Fibroblast of lung (primary cell): Measurements from ENCODE around the gene CPTP. TPM values are rescaled to one million over a fixed set of nuclear protein-coding genes. Genes with fewer than 3 reads are reported as not detected.

ENCODE experiments used
- DNase-seq, 2 donors: peaks; one replicate each; pipeline versions ENCODE4 v3.0.0 to v3.0.0-alpha.2; 2010; ENCODE audit warnings: low read depth in 2 of 2
- H2AFZ ChIP-seq: 2 replicates; pipeline ENCODE4 v1.5.1; 2012; ENCODE audit warnings: low read length, control low read depth, inconsistent platforms
- H3K27ac ChIP-seq: 2 replicates; pipeline ENCODE4 v1.5.1; 2011; ENCODE audit warnings: low read length, control low read depth; ENCODE audit not compliant: insufficient read depth
- H3K27me3 ChIP-seq: 2 replicates; pipeline ENCODE4 v1.5.1; 2011; ENCODE audit warnings: mild to moderate bottlenecking, low read length; ENCODE audit not compliant: control insufficient read depth, insufficient read depth
- H3K36me3 ChIP-seq: 2 replicates; pipeline ENCODE4 v1.5.1; 2011; ENCODE audit warnings: low read length; ENCODE audit not compliant: control insufficient read depth, insufficient read depth
- H3K4me1 ChIP-seq: 2 replicates; pipeline ENCODE4 v1.5.1; 2011; ENCODE audit warnings: low read length; ENCODE audit not compliant: control insufficient read depth, insufficient read depth; ENCODE audit errors: extremely low read depth
- H3K4me2 ChIP-seq: 2 replicates; pipeline ENCODE4 v1.5.1; 2011; ENCODE audit warnings: low read length, control low read depth; ENCODE audit not compliant: insufficient read depth; ENCODE audit errors: extremely low read depth
- H3K4me3 ChIP-seq, 4 experiments: fragments of 200-600 bp in 1 of 4; sonication (generic) in 1 of 4; replicated peaks in 1 of 4; 2 replicates each; pipeline ENCODE4 v1.5.1; 2011 to 2016; ENCODE audit warnings: low read length in 4 of 4, low read depth in 3 of 4, mild to moderate bottlenecking in 3 of 4, control low read depth in 2 of 4, inconsistent platforms in 1 of 4, mixed read lengths in 1 of 4; ENCODE audit not compliant: insufficient read depth in 1 of 4; ENCODE audit errors: control extremely low read depth in 1 of 4
- H3K79me2 ChIP-seq: 2 replicates; pipeline ENCODE4 v1.5.1; 2012; ENCODE audit warnings: mild to moderate bottlenecking, low read length, inconsistent platforms; ENCODE audit not compliant: control insufficient read depth, insufficient read depth
- H3K9ac ChIP-seq: 2 replicates; pipeline ENCODE4 v1.5.1; 2011; ENCODE audit warnings: mild to moderate bottlenecking, low read length, control low read depth; ENCODE audit not compliant: insufficient read depth
- H3K9me3 ChIP-seq: 2 replicates; pipeline ENCODE4 v1.5.1; 2012; ENCODE audit warnings: low read depth, low read length; ENCODE audit not compliant: control insufficient read depth, insufficient read depth
- H4K20me1 ChIP-seq: 2 replicates; pipeline ENCODE4 v1.5.1; 2011; ENCODE audit warnings: low read length; ENCODE audit not compliant: control insufficient read depth, insufficient read depth; ENCODE audit errors: extremely low read depth
- EZH2 ChIP-seq: IDR thresholded peaks from 2 replicates; pipeline ENCODE4 v1.5.1; 2012; ENCODE audit warnings: low read length, control low read depth, mild to moderate bottlenecking; ENCODE audit errors: missing control alignments
- polyA plus RNA-seq, 2 donors: library from polyadenylated mRNA; depleted of rRNA in 1 of 2; stranded (reverse) in 1 of 2; unstranded in 1 of 2; fragments of >200 nt; gene quantifications; 2 replicates each; pipeline ENCODE4 v1.2.1, GENCODE V29; 2011 to 2012; ENCODE audit warnings: missing spikeins in 1 of 2
- total RNA-seq: library from RNA; depleted of rRNA; stranded (reverse); fragments of >200 nt; gene quantifications from 2 replicates; pipeline ENCODE4 v1.2.1, GENCODE V29; 2014
- TF ChIP-seq, protein P1 (sequence below), 2 donors: IDR thresholded peaks in 1 of 2; conservative IDR thresholded peaks in 1 of 2; 1 replicate in 1 of 2; 2 replicates in 1 of 2; pipeline ENCODE4 v1.5.1; 2011 to 2012; ENCODE audit warnings: low read length in 2 of 2, control low read depth in 1 of 2, inconsistent platforms in 1 of 2, low read depth in 1 of 2, mild to moderate bottlenecking in 1 of 2

Gene CPTP
- total and polyA plus RNA-seq, 2 donors (not counting 1 experiment from before 2014, with no cell fraction given) = 6.0 to 10.1 TPM

DNA sequence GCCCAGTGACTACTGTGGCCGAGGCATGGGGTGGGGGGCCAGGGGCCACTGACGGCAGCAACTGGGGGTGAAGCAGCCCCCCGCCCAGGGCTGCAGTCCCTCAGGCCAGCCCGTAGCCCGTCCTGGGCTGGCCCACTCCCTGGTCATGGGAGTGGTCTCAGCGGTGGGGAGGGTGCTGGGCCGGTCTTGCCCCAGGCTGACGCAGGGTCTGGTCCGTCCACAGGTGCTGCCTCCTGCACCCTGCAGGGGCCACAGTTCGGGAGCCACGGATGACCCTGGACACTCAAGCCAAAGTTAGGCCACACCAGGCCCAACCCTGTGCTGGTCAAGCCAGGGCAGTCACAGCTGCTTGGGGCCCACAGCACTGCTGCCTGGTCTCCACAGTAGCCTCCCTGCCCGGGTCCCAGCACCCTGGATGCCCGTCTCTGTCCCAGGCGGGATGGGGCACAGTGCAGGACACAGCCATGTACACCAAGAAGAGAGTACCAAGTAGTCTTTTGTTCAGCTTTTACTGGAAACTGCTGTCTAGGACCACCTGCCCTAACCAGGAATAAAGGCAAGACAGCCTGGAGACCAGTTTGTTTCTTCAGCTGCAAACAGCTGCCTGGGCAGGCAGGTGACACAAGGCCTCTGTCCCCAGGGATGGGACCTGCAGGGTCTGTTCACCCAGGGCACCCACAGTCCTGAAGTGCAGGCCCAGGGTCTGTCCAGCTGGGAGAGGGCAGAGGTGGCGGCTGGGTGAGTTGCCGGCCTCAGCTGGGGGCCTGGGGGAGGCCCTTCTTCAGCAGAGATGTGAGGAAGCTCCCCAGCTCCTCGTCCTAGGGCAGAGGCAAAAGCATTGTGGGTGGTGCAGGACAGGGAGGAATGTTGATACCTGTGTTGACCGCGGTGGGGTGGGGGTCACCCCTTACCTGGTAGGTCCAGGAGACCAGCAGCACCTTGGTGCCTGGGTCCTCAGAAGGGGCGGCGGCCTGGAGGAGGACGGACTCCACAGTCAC, 13.2 kb upstream of the CPTP start:
- H3K36me3 ChIP-seq = peaks cover 46% of the 10 kb centered on the region

GRCh38 chr1:1312450-1313314, 11.9 kb upstream of the CPTP start:
- Histone ChIP-seq H4K20me1 (no peaks in the 10 kb centered on the region), H3K9ac (no peak overlapping the region), H2AFZ (no peak overlapping the region), H3K4me2 (no peak overlapping the region), H3K27ac (no peak overlapping the region), H3K36me3 (peaks cover 46% of the 10 kb centered on the region), H3K4me3 (no peak overlapping the region), H3K79me2 (peaks cover 29% of the 10 kb centered on the region), H3K27me3 (no peaks in the 10 kb centered on the region), H3K9me3 (no peaks in the 10 kb centered on the region), H3K4me1 (peaks cover 8% of the 10 kb centered on the region)
- no peak for DNase-seq
- TF ChIP-seq, protein P1, sequence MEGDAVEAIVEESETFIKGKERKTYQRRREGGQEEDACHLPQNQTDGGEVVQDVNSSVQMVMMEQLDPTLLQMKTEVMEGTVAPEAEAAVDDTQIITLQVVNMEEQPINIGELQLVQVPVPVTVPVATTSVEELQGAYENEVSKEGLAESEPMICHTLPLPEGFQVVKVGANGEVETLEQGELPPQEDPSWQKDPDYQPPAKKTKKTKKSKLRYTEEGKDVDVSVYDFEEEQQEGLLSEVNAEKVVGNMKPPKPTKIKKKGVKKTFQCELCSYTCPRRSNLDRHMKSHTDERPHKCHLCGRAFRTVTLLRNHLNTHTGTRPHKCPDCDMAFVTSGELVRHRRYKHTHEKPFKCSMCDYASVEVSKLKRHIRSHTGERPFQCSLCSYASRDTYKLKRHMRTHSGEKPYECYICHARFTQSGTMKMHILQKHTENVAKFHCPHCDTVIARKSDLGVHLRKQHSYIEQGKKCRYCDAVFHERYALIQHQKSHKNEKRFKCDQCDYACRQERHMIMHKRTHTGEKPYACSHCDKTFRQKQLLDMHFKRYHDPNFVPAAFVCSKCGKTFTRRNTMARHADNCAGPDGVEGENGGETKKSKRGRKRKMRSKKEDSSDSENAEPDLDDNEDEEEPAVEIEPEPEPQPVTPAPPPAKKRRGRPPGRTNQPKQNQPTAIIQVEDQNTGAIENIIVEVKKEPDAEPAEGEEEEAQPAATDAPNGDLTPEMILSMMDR (conservative IDR thresholded peaks at IDR 0.05 in 1 of 2, IDR thresholded peaks at IDR 0.05 in 1 of 2; ENCODE audit: low read depth in 1 of 2, low read length in 2 of 2) = no peak
- no peak for TF ChIP-seq EZH2

More for the DNA sequence above, 13.2 kb upstream of the CPTP start:
- H2AFZ ChIP-seq = no peak overlapping the region
- H3K27ac ChIP-seq = no peak overlapping the region
- no peak for TF ChIP-seq EZH2
- TF ChIP-seq, protein P1 (conservative IDR thresholded peaks at IDR 0.05 in 1 of 2, IDR thresholded peaks at IDR 0.05 in 1 of 2; ENCODE audit: low read depth in 1 of 2, low read length in 2 of 2) = no peak
- no peaks in the 10 kb centered on the region for H3K27me3 ChIP-seq
- no peaks in the 10 kb centered on the region for H4K20me1 ChIP-seq
- no peak overlapping the region for H3K9ac ChIP-seq
- peaks cover 6% of the 10 kb centered on the region for H3K4me1 ChIP-seq
- no peaks in the 10 kb centered on the region for H3K9me3 ChIP-seq
- peaks cover 31% of the 10 kb centered on the region for H3K79me2 ChIP-seq
- H3K4me2 ChIP-seq = no peak overlapping the region
- DNase-seq = no peak
- no peak overlapping the region for H3K4me3 ChIP-seq
